Neural progenitor cell (in vitro differentiated cells): ENCODE results near the gene PTK6.

ENCODE experiments used
- EZH2 ChIP-seq: fragments of 200-600 bp; sonication (generic); IDR thresholded peaks from 2 replicates; pipeline ENCODE4 v1.6.1; 2017; ENCODE audit warnings: antibody characterized with exemption, mild to moderate bottlenecking, moderate library complexity
- EZH2phosphoT487 ChIP-seq: fragments of 200-600 bp; sonication (generic); IDR thresholded peaks from 2 replicates; pipeline ENCODE4 v1.6.1; 2017; ENCODE audit warnings: antibody characterized with exemption
- TF ChIP-seq, protein P1 (sequence below): fragments of 200-600 bp; sonication (generic); IDR thresholded peaks from 2 replicates; pipeline ENCODE4 v1.5.1; 2017; ENCODE audit warnings: antibody characterized with exemption, mild to moderate bottlenecking

GRCh38 chr20:63542031-63542559, 4.9 kb upstream of the PTK6 start:
- TF ChIP-seq, protein P1, sequence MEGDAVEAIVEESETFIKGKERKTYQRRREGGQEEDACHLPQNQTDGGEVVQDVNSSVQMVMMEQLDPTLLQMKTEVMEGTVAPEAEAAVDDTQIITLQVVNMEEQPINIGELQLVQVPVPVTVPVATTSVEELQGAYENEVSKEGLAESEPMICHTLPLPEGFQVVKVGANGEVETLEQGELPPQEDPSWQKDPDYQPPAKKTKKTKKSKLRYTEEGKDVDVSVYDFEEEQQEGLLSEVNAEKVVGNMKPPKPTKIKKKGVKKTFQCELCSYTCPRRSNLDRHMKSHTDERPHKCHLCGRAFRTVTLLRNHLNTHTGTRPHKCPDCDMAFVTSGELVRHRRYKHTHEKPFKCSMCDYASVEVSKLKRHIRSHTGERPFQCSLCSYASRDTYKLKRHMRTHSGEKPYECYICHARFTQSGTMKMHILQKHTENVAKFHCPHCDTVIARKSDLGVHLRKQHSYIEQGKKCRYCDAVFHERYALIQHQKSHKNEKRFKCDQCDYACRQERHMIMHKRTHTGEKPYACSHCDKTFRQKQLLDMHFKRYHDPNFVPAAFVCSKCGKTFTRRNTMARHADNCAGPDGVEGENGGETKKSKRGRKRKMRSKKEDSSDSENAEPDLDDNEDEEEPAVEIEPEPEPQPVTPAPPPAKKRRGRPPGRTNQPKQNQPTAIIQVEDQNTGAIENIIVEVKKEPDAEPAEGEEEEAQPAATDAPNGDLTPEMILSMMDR = no peak
- TF ChIP-seq EZH2 (no peak), EZH2phosphoT487 (no peak)
